OCI-LY1 (cell line): ENCODE measurements around the gene MINDY3.

Experiments used
- H2AFZ ChIP-seq: fragments of 200-600 bp; sonication (generic), shearing (Covaris generic); 2 replicates; pipeline ENCODE4 v1.6.0; 2014; ENCODE audit warnings: antibody characterized with exemption, mild to moderate bottlenecking, low read length
- H3F3A ChIP-seq: fragments of 200-600 bp; sonication (generic), shearing (Covaris generic); 2 replicates; pipeline ENCODE4 v1.6.0; 2014; ENCODE audit warnings: mild to moderate bottlenecking, antibody characterized with exemption, low read length, moderate library complexity; ENCODE audit not compliant: insufficient read depth
- H3K27ac ChIP-seq: fragments of 200-600 bp; sonication (generic); 2 replicates; pipeline ENCODE4 v1.5.1; 2014; ENCODE audit warnings: low read length, mixed run types, mild to moderate bottlenecking, low read depth; ENCODE audit not compliant: poor library complexity, severe bottlenecking
- H3K27me3 ChIP-seq: fragments of 200-600 bp; sonication (generic); 2 replicates; pipeline ENCODE4 v1.6.0; 2014; ENCODE audit warnings: antibody characterized with exemption, mild to moderate bottlenecking, low read length, moderate library complexity; ENCODE audit not compliant: insufficient read depth
- H3K36me3 ChIP-seq: fragments of 200-600 bp; sonication (generic); 2 replicates; pipeline ENCODE4 v1.6.1; 2014; ENCODE audit warnings: mild to moderate bottlenecking, antibody characterized with exemption, low read length, moderate library complexity, mixed read lengths; ENCODE audit not compliant: insufficient read depth
- H3K4me1 ChIP-seq: fragments of 200-600 bp; sonication (generic); 2 replicates; pipeline ENCODE4 v1.5.1; 2014; ENCODE audit warnings: mild to moderate bottlenecking, low read length, moderate library complexity; ENCODE audit not compliant: insufficient read depth, severe bottlenecking
- H3K4me2 ChIP-seq: fragments of 200-600 bp; sonication (generic), shearing (Covaris generic); 2 replicates; pipeline ENCODE4 v1.6.1; 2014; ENCODE audit warnings: low read length
- H3K4me3 ChIP-seq: fragments of 200-600 bp; sonication (generic); 2 replicates; pipeline ENCODE4 v1.5.1; 2014; ENCODE audit warnings: low read length, low read depth, mild to moderate bottlenecking, mixed read lengths; ENCODE audit not compliant: poor library complexity, severe bottlenecking
- H3K79me2 ChIP-seq: fragments of 200-600 bp; shearing (Covaris generic); 2 replicates; pipeline ENCODE4 v1.6.1; 2016; ENCODE audit warnings: mixed run types, low read length, mixed read lengths; ENCODE audit not compliant: insufficient read depth
- H3K9ac ChIP-seq: fragments of 200-600 bp; sonication (generic), shearing (Covaris generic); 2 replicates; pipeline ENCODE4 v1.6.1; 2014; ENCODE audit warnings: mild to moderate bottlenecking, low read length, mixed read lengths
- H3K9me2 ChIP-seq: fragments of 200-600 bp; sonication (generic), shearing (Covaris generic); 2 replicates; pipeline ENCODE4 v1.6.1; 2014; ENCODE audit warnings: low read depth, mild to moderate bottlenecking, low read length, mixed read lengths
- H3K9me3 ChIP-seq: fragments of 200-600 bp; shearing (Covaris generic); 2 replicates; pipeline ENCODE4 v1.6.1; 2014; ENCODE audit warnings: low read length, mixed read lengths
- H4K20me1 ChIP-seq: fragments of 200-600 bp; sonication (generic), shearing (Covaris generic); 2 replicates; pipeline ENCODE4 v1.6.0; 2016; ENCODE audit warnings: mild to moderate bottlenecking, low read length; ENCODE audit not compliant: insufficient read depth
- CTCF ChIP-seq: fragments of 200-600 bp; sonication (generic), shearing (Covaris generic); IDR thresholded peaks from 2 replicates; pipeline ENCODE4 v1.5.1; 2017; ENCODE audit warnings: mild to moderate bottlenecking, antibody characterized with exemption, low read length, moderate library complexity, mixed read lengths
- EZH2 ChIP-seq: fragments of 200-600 bp; sonication (generic), shearing (Covaris generic); IDR thresholded peaks from 2 replicates; pipeline ENCODE4 v1.8.0; 2017; ENCODE audit warnings: borderline replicate concordance, mixed run types, mild to moderate bottlenecking, antibody characterized with exemption, low read length, moderate library complexity, mixed read lengths

The MINDY3 gene

GRCh38 chr10:15897287-15897686, 37.0 kb upstream of the MINDY3 start:
- H3K9me3 ChIP-seq: no peaks in the 10 kb centered on the region
- H3K4me1 ChIP-seq: no peaks in the 10 kb centered on the region
- no peaks in the 10 kb centered on the region for H3K79me2 ChIP-seq
- TF ChIP-seq EZH2 (no peak), CTCF (no peak)
- H3K9me2 ChIP-seq: no peaks in the 10 kb centered on the region
- no peaks in the 10 kb centered on the region; the same call in 1 of the 2 replicates for H3K27me3 ChIP-seq
- no peak overlapping the region for H2AFZ ChIP-seq
- no peaks in the 10 kb centered on the region for H4K20me1 ChIP-seq
- no peak overlapping the region for H3K4me2 ChIP-seq
- no peak overlapping the region for H3K4me3 ChIP-seq
- no peak overlapping the region for H3K27ac ChIP-seq
- no peaks in the 10 kb centered on the region for H3K36me3 ChIP-seq
- H3F3A ChIP-seq: no peaks in the 10 kb centered on the region
- no peak overlapping the region for H3K9ac ChIP-seq

- Histone ChIP-seq H3K9ac (no peak overlapping the region), H3K9me2 (no peaks in the 10 kb centered on the region), H3K4me2 (no peak overlapping the region), H3K4me3 (no peak overlapping the region), H4K20me1 (no peaks in the 10 kb centered on the region), H3K79me2 (no peaks in the 10 kb centered on the region), H3K27ac (no peak overlapping the region), H2AFZ (no peak overlapping the region), H3K9me3 (no peaks in the 10 kb centered on the region), H3K4me1 (no peaks in the 10 kb centered on the region), H3K36me3 (no peaks in the 10 kb centered on the region), H3K27me3 (no peaks in the 10 kb centered on the region; the same call in 1 of the 2 replicates), H3F3A (no peaks in the 10 kb centered on the region)
- no peak for TF ChIP-seq EZH2
- TF ChIP-seq CTCF: no peak
Measured at GRCh38 chr10:15896654-15897053, 36.3 kb upstream of the MINDY3 start.

GRCh38 chr10:15884447-15884846, 24.1 kb upstream of the MINDY3 start:
- Histone ChIP-seq H3K36me3 (no peaks in the 10 kb centered on the region), H3F3A (no peaks in the 10 kb centered on the region), H3K4me2 (no peak overlapping the region), H3K9ac (no peak overlapping the region), H3K4me3 (no peak overlapping the region), H3K27ac (no peak overlapping the region), H2AFZ (no peak overlapping the region), H3K4me1 (no peaks in the 10 kb centered on the region), H3K79me2 (no peaks in the 10 kb centered on the region), H3K9me2 (no peaks in the 10 kb centered on the region), H4K20me1 (no peaks in the 10 kb centered on the region), H3K9me3 (no peaks in the 10 kb centered on the region), H3K27me3 (0 out of 2 replicates have a peak, but pooled peaks cover 4% of the 10 kb centered on the region)
- TF ChIP-seq CTCF (no peak), EZH2 (no peak)
